GM12874 (cell line): ENCODE results near the gene TNRC6C.

Source experiments
- CTCF ChIP-seq: IDR thresholded peaks from 2 replicates; pipeline ENCODE4 v1.5.1; 2011; ENCODE audit warnings: low read depth, mild to moderate bottlenecking, control low read depth, low read length, moderate library complexity; ENCODE audit not compliant: insufficient read depth

TNRC6C gene

GRCh38 chr17:78075545-78075944 lies 117.0 kb downstream of the TNRC6C start:
- TF ChIP-seq CTCF: no peak

DNA sequence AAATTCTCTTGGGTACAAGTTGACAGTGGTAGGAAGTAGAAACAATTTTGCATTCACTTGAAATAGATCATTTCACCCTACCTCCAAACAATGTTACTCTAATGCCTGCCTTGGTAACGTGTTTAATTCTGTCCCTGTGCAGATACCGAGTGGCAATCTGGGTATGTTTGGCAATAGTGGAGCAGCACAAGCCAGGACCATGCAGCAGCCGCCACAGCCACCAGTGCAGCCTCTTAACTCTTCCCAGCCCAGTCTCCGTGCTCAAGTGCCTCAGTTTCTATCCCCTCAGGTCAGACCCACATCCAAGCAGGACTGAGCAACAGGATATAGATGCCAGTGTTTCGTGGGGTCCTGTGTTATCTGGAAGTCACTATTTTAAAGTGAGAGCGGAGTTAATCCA lies 120.8 kb downstream of the TNRC6C start:
- TF ChIP-seq CTCF: no peak

GRCh38 chr17:78081551-78081950 lies 123.0 kb downstream of the TNRC6C start:
- TF ChIP-seq CTCF: no peak

GRCh38 chr17:78082988-78083387 lies 124.5 kb downstream of the TNRC6C start:
- TF ChIP-seq CTCF: no peak

- no peak for TF ChIP-seq CTCF
These were observed 128.2 kb downstream of the TNRC6C start for GRCh38 chr17:78086740-78087139.

- TF ChIP-seq CTCF: no peak
These were observed 130.0 kb downstream of the TNRC6C start for GRCh38 chr17:78088529-78088928.

DNA sequence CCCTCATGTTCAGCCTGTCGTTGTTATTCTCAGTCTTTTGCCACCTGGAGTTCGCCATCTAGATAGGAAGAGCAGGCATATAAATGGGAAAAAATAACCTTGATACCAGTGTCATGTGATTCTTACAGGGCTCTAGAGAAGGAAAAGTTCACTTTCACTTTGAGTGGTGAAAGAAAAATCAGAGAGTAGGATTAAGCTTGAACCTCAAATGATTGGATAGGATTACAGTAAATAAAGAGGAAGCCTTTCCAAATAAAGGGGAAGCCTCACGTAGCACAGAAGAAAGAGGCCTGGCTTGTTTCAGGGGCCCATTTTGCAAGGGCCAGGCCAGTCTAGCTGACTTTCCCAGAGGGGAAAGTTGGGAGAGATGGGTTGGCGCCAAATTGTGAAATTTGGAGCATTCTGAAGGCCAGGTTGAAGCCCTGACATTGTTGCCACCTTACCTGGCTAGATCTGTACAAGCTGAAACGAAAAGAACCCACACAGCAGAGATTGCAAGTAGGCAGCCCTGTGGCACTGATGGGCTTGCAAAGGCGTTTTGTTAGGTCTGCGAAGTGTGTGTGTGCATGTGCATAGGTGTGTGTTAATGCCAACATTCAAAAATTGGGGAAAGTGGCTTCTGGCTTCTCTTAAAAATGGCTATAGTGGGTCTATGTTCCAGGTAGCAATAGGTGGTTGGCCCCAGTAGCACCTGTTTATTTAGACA lies 131.2 kb downstream of the TNRC6C start:
- no peak for TF ChIP-seq CTCF
